Keratinocyte (primary cell): ENCODE measurements around the gene P2RX3. TPM values are rescaled to one million over a fixed set of nuclear protein-coding genes. Genes with fewer than 3 reads are reported as not detected.

ENCODE experiments used
- DNase-seq: peaks from one replicate; pipeline ENCODE4 v3.0.0-alpha.2; 2011; ENCODE audit warnings: low read depth, missing footprints, low spot score
- FAIRE-seq: peaks from 2 replicates; lab custom pipeline; 2011; peaks lifted over from hg19 to GRCh38; lab: Jason Lieb, UNC
- H2AFZ ChIP-seq: 2 replicates; pipeline ENCODE4 v1.6.0; 2012; ENCODE audit warnings: low read length, control low read depth, inconsistent platforms; ENCODE audit not compliant: control insufficient read depth
- H3K27ac ChIP-seq: 2 replicates; pipeline ENCODE4 v1.5.1; 2011; ENCODE audit warnings: low read length; ENCODE audit not compliant: control insufficient read depth, insufficient read depth
- H3K27me3 ChIP-seq: 3 replicates; pipeline ENCODE4 v1.6.0; 2011; ENCODE audit warnings: low read length; ENCODE audit not compliant: control insufficient read depth, insufficient read depth; ENCODE audit errors: extremely low read depth
- H3K36me3 ChIP-seq, 2 experiments: 2 replicates in 1 of 2; 3 replicates in 1 of 2; pipeline ENCODE4 v1.5.1; 2011; ENCODE audit warnings: low read length in 2 of 2, mild to moderate bottlenecking in 1 of 2; ENCODE audit not compliant: control insufficient read depth in 2 of 2, insufficient read depth in 2 of 2; ENCODE audit errors: extremely low read depth in 1 of 2
- H3K4me1 ChIP-seq: 3 replicates; pipeline ENCODE4 v1.5.1; 2011; ENCODE audit warnings: low read length; ENCODE audit not compliant: control insufficient read depth, insufficient read depth; ENCODE audit errors: extremely low read depth
- H3K4me2 ChIP-seq: 3 replicates; pipeline ENCODE4 v1.6.0; 2011; ENCODE audit warnings: low read depth, low read length; ENCODE audit not compliant: control insufficient read depth, insufficient read depth; ENCODE audit errors: extremely low read depth
- H3K4me3 ChIP-seq, 3 experiments: fragments of 200-600 bp in 1 of 3; sonication (generic) in 1 of 3; 2 replicates in 2 of 3; 3 replicates in 1 of 3; pipeline ENCODE4 v1.5.1; 2011 to 2016; ENCODE audit warnings: low read length in 3 of 3, mild to moderate bottlenecking in 3 of 3, control low read depth in 2 of 3, inconsistent platforms in 1 of 3, low read depth in 1 of 3, mixed read lengths in 1 of 3, mixed run types in 1 of 3, moderate library complexity in 1 of 3; ENCODE audit not compliant: control insufficient read depth in 2 of 3, insufficient read depth in 2 of 3; ENCODE audit errors: extremely low read depth in 1 of 3
- H3K79me2 ChIP-seq: 2 replicates; pipeline ENCODE4 v1.6.0; 2012; ENCODE audit warnings: low read length; ENCODE audit not compliant: control insufficient read depth, insufficient read depth
- H3K9ac ChIP-seq: 3 replicates; pipeline ENCODE4 v1.6.0; 2011; ENCODE audit warnings: low read length; ENCODE audit not compliant: control insufficient read depth, insufficient read depth; ENCODE audit errors: extremely low read depth
- H3K9me1 ChIP-seq: 3 replicates; pipeline ENCODE4 v1.6.0; 2011; ENCODE audit warnings: low read length; ENCODE audit not compliant: control insufficient read depth, insufficient read depth; ENCODE audit errors: extremely low read depth
- H3K9me3 ChIP-seq: 2 replicates; pipeline ENCODE4 v1.5.1; 2012; ENCODE audit warnings: low read depth, low read length; ENCODE audit not compliant: control insufficient read depth
- H4K20me1 ChIP-seq: 3 replicates; pipeline ENCODE4 v1.6.0; 2011; ENCODE audit warnings: low read length; ENCODE audit not compliant: control insufficient read depth, insufficient read depth; ENCODE audit errors: extremely low read depth
- CTCF ChIP-seq, 3 experiments: IDR thresholded peaks in 1 of 3; conservative IDR thresholded peaks in 1 of 3; optimal IDR thresholded peaks in 1 of 3; 2 replicates in 2 of 3; 3 replicates in 1 of 3; pipeline versions ENCODE3 to v1.5.1; 2011; ENCODE audit warnings: low read length in 3 of 3, mild to moderate bottlenecking in 3 of 3, moderate library complexity in 2 of 3, control low read depth in 1 of 3, inconsistent platforms in 1 of 3; ENCODE audit not compliant: insufficient read depth in 2 of 3; ENCODE audit errors: extremely low read depth in 1 of 3
- EZH2 ChIP-seq: IDR thresholded peaks from one replicate; pipeline ENCODE4 v1.6.1; 2012; ENCODE audit warnings: inconsistent platforms, mild to moderate bottlenecking, low read length, moderate library complexity
- dilution Hi-C: fragments of 300-500 bp; cut with MboI; formaldehyde crosslinking; loops from one replicate; pipeline ENCODE4 v1.7.0; 2020; ENCODE audit warnings: low sequenced_read_pairs; ENCODE audit not compliant: extremely low pct_ligation_motif_present
- polyA plus RNA-seq, 5 experiments: library from polyadenylated mRNA; depleted of rRNA in 3 of 5; stranded (reverse) in 3 of 5; stranded (forward) in 1 of 5; unstranded in 1 of 5; fragments of >200 nt; gene quantifications; 1 replicate in 1 of 5; 2 replicates in 3 of 5; 3 replicates in 1 of 5; pipeline versions ENCODE4 v1.2.1 to v1.2.3, GENCODE V29; 2011 to 2012; ENCODE audit warnings: missing spikeins in 2 of 5, low read depth in 1 of 5, low replicate concordance in 1 of 5

Gene P2RX3
- polyA plus RNA-seq, 1 donor (not counting 4 experiments of a cell fraction or from before 2014, with no cell fraction given) = not detected

DNA sequence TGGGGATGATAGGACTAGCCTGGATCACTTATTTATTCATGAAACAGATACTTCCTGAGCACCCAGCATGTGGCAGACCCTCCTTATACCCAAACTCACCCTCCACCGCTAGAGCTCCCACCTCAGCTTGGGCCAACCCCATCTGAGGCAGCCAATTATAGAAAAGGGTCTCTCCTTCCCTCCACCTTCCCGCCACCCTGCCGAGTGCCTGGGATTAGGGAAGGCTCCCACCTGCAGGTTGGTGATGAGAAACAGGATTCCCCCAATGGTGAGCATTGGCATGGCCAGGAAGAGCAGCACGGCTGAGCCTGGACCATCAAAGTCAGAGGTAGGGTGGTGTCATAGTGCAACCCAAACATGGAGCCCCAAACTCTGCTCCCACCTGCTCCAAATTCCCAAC lies 82.9 kb downstream of the P2RX3 start:
- dilution Hi-C loops = no loop called here
- Histone ChIP-seq H3K9me1 (no peaks in the 10 kb centered on the region), H3K9me3 (no peaks in the 10 kb centered on the region), H3K4me3 (no peak overlapping the region), H3K27me3 (no peaks in the 10 kb centered on the region), H3K4me1 (peaks cover 23% of the 10 kb centered on the region), H3K27ac (no peak overlapping the region), H3K4me2 (no peak overlapping the region), H3K9ac (no peak overlapping the region), H3K36me3 (peaks cover 15 to 52% of the 10 kb centered on the region in 2 experiments), H2AFZ (no peak overlapping the region), H4K20me1 (peaks cover 2% of the 10 kb centered on the region), H3K79me2 (peaks cover 40% of the 10 kb centered on the region)
- FAIRE-seq (no peak), DNase-seq (no peak)
- TF ChIP-seq CTCF (optimal IDR thresholded peaks at IDR 0.05 in 1 of 3, IDR thresholded peaks at IDR 0.05 in 1 of 3, conservative IDR thresholded peaks at IDR 0.05 in 1 of 3; ENCODE audit: extremely low read depth in 1 of 3, insufficient read depth in 2 of 3, low read length in 3 of 3) (no peak), EZH2 (no peak)

GRCh38 chr11:57421805-57422204 lies 83.7 kb downstream of the P2RX3 start:
- FAIRE-seq = no peak
- peaks cover 44% of the 10 kb centered on the region for H3K79me2 ChIP-seq
- H3K9me3 ChIP-seq = no peaks in the 10 kb centered on the region
- peaks cover 31% of the 10 kb centered on the region for H3K4me1 ChIP-seq
- no peak overlapping the region for H3K9ac ChIP-seq
- no peak for TF ChIP-seq CTCF (optimal IDR thresholded peaks at IDR 0.05 in 1 of 3, IDR thresholded peaks at IDR 0.05 in 1 of 3, conservative IDR thresholded peaks at IDR 0.05 in 1 of 3; ENCODE audit: extremely low read depth in 1 of 3, insufficient read depth in 2 of 3, low read length in 3 of 3)
- no peak for TF ChIP-seq EZH2
- H3K27me3 ChIP-seq = no peaks in the 10 kb centered on the region
- H3K36me3 ChIP-seq = peaks cover 11 to 46% of the 10 kb centered on the region in 2 experiments
- H4K20me1 ChIP-seq = peaks cover 2% of the 10 kb centered on the region
- no peak overlapping the region for H2AFZ ChIP-seq
- dilution Hi-C loops = no loop called here
- H3K4me3 ChIP-seq = no peak overlapping the region
- no peak overlapping the region for H3K4me2 ChIP-seq
- no peaks in the 10 kb centered on the region for H3K9me1 ChIP-seq
- DNase-seq = no peak
- no peak overlapping the region for H3K27ac ChIP-seq

Other genes with a start within 250 kb of the P2RX3 start
- not detected in 3 replicates for gene LRRC55, start 156.4 kb upstream of the P2RX3 start, polyA plus RNA-seq
- 0.03 TPM in 1 of 3 replicates, not detected in the others for gene APLNR, start 101.1 kb upstream of the P2RX3 start, polyA plus RNA-seq
- 88.3 to 107 TPM (median 94.3 TPM) in 3 replicates for gene TNKS1BP1, start 13.4 kb upstream of the P2RX3 start, polyA plus RNA-seq
- gene SSRP1, start 2.5 kb upstream of the P2RX3 start, polyA plus RNA-seq = 64.3 to 139 TPM (median 115 TPM) in 3 replicates
- not detected in 3 replicates for gene PRG3, start 42.8 kb downstream of the P2RX3 start, polyA plus RNA-seq
- gene PRG2, start 52.3 kb downstream of the P2RX3 start, polyA plus RNA-seq = 0.09 TPM in 1 of 3 replicates, not detected in the others
- 14.1 to 83.9 TPM (median 48.1 TPM) in 3 replicates for gene SLC43A3, start 88.8 kb downstream of the P2RX3 start, polyA plus RNA-seq
- 0.03 to 0.12 TPM in 2 of 3 replicates, not detected in the other for gene RTN4RL2, start 122.2 kb downstream of the P2RX3 start, polyA plus RNA-seq
- gene SLC43A1, start 177.3 kb downstream of the P2RX3 start, polyA plus RNA-seq = 0.45 to 0.91 TPM (median 0.75 TPM) in 3 replicates
- gene TIMM10, start 192.4 kb downstream of the P2RX3 start, polyA plus RNA-seq = 65.7 to 92.2 TPM (median 70.9 TPM) in 3 replicates
- gene SMTNL1, start 199.2 kb downstream of the P2RX3 start, polyA plus RNA-seq = not detected in 3 replicates
- gene UBE2L6, start 229.3 kb downstream of the P2RX3 start, polyA plus RNA-seq = 56.6 to 91.9 TPM (median 83.0 TPM) in 3 replicates